ENCODE data around the gene PDSS2. TPM values are rescaled to one million over a fixed set of nuclear protein-coding genes. Genes with fewer than 3 reads are reported as not detected.
"Not testable (repeated sequence)": the region's sequence is repeated elsewhere in the genome, so short reads cannot be mapped to it uniquely, and the experiment has no call there.

The PDSS2 gene
- total RNA-seq, 1 donor from 2014 or later = 19.7 TPM

DNA sequence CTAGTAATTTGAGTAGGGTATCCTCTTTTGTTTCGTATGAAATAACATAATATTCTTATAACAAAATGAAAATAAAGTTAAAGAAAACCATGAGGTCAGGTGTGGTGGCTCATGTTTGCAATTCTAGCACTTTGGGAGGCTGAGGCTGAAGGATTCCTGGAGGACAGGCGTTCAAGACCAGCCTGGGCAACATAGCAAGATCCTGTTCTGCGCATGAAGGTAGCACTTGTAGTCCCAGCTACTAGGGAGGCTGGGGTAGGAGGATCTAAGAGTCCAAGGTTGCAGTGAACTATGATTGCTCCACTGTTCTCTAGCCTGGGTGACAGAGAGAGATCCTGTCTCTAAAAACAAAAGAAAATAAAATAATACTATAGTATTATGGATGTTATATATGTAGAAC lies 145.6 kb downstream of the PDSS2 start:
- intact Hi-C loops (cut with micrococcal nuclease) = no loop called here
- Histone ChIP-seq H3K4me1 (no peaks in the 10 kb centered on the region), H3K36me3 (no peaks in the 10 kb centered on the region)

DNA sequence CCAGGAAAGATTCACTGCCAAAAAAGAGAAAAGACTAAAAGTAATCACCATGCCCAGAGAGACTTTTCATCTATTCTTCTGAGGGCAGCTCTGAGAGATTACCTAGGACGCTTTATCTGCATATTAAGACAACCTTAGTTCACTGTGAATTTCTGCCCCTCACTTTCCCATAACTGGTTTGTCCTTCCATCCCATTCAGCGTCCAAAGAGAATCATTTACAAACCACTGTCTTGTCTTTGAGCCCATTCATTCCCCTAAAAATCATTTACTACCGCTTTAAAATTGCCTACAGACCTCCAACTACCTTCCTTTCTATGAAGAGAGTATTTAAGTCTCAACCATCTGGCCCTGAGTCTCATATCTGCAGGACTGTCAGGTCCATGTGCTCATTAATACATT lies 149.0 kb downstream of the PDSS2 start:
- Histone ChIP-seq H3K27ac (replicated peaks) (no peak overlapping the region), H3K4me1 (no peaks in the 10 kb centered on the region), H3K36me3 (no peaks in the 10 kb centered on the region), H3K4me3 (no peak overlapping the region), H3K9me3 (replicated peaks) (no peaks in the 10 kb centered on the region), H3K27me3 (ENCODE audit: low read depth) (no peaks in the 10 kb centered on the region)
- DNase-seq = no peak
- intact Hi-C loops (cut with micrococcal nuclease) = no loop called here
- TF ChIP-seq, protein P1, sequence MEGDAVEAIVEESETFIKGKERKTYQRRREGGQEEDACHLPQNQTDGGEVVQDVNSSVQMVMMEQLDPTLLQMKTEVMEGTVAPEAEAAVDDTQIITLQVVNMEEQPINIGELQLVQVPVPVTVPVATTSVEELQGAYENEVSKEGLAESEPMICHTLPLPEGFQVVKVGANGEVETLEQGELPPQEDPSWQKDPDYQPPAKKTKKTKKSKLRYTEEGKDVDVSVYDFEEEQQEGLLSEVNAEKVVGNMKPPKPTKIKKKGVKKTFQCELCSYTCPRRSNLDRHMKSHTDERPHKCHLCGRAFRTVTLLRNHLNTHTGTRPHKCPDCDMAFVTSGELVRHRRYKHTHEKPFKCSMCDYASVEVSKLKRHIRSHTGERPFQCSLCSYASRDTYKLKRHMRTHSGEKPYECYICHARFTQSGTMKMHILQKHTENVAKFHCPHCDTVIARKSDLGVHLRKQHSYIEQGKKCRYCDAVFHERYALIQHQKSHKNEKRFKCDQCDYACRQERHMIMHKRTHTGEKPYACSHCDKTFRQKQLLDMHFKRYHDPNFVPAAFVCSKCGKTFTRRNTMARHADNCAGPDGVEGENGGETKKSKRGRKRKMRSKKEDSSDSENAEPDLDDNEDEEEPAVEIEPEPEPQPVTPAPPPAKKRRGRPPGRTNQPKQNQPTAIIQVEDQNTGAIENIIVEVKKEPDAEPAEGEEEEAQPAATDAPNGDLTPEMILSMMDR (IDR thresholded peaks at IDR 0.05; ENCODE audit: borderline replicate concordance) = no peak

More for the DNA sequence above, 145.6 kb downstream of the PDSS2 start:
- no peak overlapping the region for H3K27ac ChIP-seq (replicated peaks)
- no peak for DNase-seq
- H3K4me3 ChIP-seq = no peak overlapping the region
- H3K9me3 ChIP-seq (replicated peaks) = no peaks in the 10 kb centered on the region
- no peaks in the 10 kb centered on the region for H3K27me3 ChIP-seq (ENCODE audit: low read depth)
- TF ChIP-seq, protein P1 (IDR thresholded peaks at IDR 0.05; ENCODE audit: borderline replicate concordance) = no peak

DNA sequence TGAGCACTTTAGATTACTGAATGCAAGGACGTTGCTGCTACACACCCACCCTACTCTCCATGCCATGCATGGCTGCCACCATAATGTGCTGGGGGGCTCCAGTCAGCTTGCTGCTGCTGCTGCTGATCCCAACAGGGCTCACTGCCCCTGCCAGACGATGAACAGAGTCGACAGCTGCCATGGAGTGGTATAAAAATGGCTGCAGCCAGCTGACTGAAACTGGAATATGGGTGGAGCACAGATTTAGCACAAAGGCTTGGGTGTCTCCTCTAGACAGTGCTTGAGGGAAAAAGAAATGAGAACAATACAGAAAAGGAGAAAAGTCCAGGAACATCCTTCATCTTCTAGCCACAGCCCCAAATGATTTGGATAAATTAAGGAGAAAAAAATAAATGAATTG lies 150.7 kb downstream of the PDSS2 start:
- intact Hi-C loops (cut with micrococcal nuclease) = no loop called here
- DNase-seq = no peak
- H3K9me3 ChIP-seq (replicated peaks) = no peaks in the 10 kb centered on the region
- no peak overlapping the region for H3K4me3 ChIP-seq
- H3K27me3 ChIP-seq (ENCODE audit: low read depth) = no peaks in the 10 kb centered on the region
- no peak overlapping the region for H3K27ac ChIP-seq (replicated peaks)
- no peaks in the 10 kb centered on the region for H3K36me3 ChIP-seq
- no peaks in the 10 kb centered on the region for H3K4me1 ChIP-seq
- TF ChIP-seq, protein P1 (IDR thresholded peaks at IDR 0.05; ENCODE audit: borderline replicate concordance) = no peak

DNA sequence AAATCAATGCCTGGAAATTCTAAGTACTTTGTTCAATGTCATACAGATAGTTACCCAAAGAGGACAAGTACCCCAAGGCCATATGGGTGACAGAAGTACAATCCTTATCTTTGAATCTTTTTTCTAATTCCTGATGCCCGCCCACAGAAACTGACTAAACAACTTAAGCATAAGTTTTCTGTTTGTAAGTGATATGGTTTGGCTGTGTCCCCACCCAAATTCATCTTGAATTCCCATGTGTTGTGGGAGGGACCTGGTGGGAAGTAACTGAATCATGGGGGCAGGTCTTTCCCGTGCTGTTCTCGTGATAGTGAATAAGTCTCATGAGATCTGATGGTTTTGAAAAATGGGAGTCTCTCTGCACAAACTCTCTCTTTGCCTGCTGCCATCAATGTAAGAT lies 153.4 kb downstream of the PDSS2 start:
- H3K4me3 ChIP-seq; H3K27me3 ChIP-seq (ENCODE audit: low read depth); H3K4me1 ChIP-seq; intact Hi-C loops (cut with micrococcal nuclease); H3K27ac ChIP-seq (replicated peaks); DNase-seq; H3K36me3 ChIP-seq; H3K9me3 ChIP-seq (replicated peaks): not testable (repeated sequence)

DNA sequence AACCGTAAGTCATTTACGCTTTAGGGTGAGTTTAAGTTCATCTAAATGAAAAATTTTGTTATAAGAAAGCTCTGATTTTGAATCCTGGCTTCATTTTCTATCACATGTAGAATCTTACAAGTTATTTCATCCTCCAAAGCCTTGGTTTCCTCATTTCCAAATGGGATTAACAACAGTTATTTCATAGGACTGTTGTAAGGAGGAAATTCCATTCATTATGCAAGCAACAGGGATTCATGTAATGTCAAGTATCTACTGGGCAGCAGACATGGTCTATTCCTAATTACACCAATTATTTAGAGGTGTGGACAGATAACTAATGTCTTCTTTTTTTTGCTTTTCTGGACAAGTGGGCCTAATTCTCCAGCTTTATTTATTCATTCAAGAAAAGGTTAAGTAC lies 154.0 kb downstream of the PDSS2 start:
- intact Hi-C loops (cut with micrococcal nuclease) = no loop called here
- TF ChIP-seq, protein P1 (IDR thresholded peaks at IDR 0.05; ENCODE audit: borderline replicate concordance) = no peak
- no peaks in the 10 kb centered on the region for H3K9me3 ChIP-seq (replicated peaks)
- H3K27ac ChIP-seq (replicated peaks) = no peak overlapping the region
- H3K4me3 ChIP-seq = no peak overlapping the region
- H3K4me1 ChIP-seq = no peaks in the 10 kb centered on the region
- no peak for DNase-seq
- no peaks in the 10 kb centered on the region for H3K36me3 ChIP-seq
- H3K27me3 ChIP-seq (ENCODE audit: low read depth) = no peaks in the 10 kb centered on the region

DNA sequence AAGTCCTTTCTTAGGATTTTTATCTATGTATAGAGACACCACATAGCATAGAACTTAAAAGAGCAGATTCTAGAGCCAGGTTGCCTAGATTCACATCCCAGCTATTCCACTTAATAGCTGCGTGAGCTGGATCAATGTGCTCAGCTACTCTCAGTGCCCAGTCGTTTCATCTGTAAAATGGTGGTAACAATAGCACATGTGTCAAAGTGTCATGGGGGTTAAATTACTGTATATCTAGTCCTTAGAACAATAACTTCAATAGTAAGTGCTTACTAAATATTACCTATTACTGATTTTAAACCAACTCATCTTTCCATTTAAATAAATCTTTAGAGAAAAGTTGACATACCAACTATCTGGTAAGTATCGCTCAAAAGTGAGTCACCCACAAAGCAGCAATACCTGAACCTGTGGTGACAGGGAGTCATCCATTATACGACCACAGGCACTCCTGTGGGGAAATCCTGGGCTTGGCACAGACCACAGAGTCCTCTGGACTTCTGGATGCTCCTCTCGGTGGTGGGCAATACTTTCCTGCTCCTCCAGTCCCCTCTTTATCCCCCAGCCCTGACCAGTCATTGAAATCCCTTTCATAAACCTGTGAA lies 154.8 kb downstream of the PDSS2 start:
- Histone ChIP-seq H3K4me3 (no peak overlapping the region), H3K27me3 (ENCODE audit: low read depth) (no peaks in the 10 kb centered on the region), H3K36me3 (no peaks in the 10 kb centered on the region), H3K9me3 (replicated peaks) (no peaks in the 10 kb centered on the region), H3K27ac (replicated peaks) (no peak overlapping the region), H3K4me1 (no peaks in the 10 kb centered on the region)
- intact Hi-C loops (cut with micrococcal nuclease) = no loop called here
- TF ChIP-seq, protein P1 (IDR thresholded peaks at IDR 0.05; ENCODE audit: borderline replicate concordance) = no peak
- DNase-seq = no peak
